Keratinocyte (primary cell): Measurements from ENCODE around the gene TRAF7.

Experiments used
- EZH2 ChIP-seq: IDR thresholded peaks from one replicate; pipeline ENCODE4 v1.6.1; 2012; ENCODE audit warnings: inconsistent platforms, mild to moderate bottlenecking, low read length, moderate library complexity
- TF ChIP-seq, protein P1 (sequence below), 3 experiments: IDR thresholded peaks in 1 of 3; conservative IDR thresholded peaks in 1 of 3; optimal IDR thresholded peaks in 1 of 3; 2 replicates in 2 of 3; 3 replicates in 1 of 3; pipeline versions ENCODE3 to v1.5.1; 2011; ENCODE audit warnings: low read length in 3 of 3, mild to moderate bottlenecking in 3 of 3, moderate library complexity in 2 of 3, control low read depth in 1 of 3, inconsistent platforms in 1 of 3; ENCODE audit not compliant: insufficient read depth in 2 of 3; ENCODE audit errors: extremely low read depth in 1 of 3

DNA sequence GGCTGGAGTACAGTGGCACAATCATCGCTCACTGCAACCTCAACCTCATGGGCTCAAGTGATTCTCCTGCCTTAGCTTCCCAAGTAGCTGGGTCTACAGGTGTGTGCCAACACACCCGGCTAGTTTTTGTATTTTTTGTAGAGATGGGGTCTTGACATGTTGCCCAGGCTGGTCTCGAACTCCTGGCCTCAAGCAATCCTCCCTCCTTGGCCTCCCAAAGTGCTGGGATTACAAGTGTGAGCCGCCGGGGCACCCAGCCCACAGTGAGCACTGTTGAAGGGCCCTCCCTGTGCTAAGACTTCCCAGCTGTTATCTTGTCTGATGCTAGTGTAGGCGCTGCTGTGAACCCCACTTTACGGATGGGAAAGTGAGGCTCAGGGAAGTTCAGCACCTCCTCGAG is 32.8 kb downstream of the TRAF7 start:
- TF ChIP-seq, protein P1, sequence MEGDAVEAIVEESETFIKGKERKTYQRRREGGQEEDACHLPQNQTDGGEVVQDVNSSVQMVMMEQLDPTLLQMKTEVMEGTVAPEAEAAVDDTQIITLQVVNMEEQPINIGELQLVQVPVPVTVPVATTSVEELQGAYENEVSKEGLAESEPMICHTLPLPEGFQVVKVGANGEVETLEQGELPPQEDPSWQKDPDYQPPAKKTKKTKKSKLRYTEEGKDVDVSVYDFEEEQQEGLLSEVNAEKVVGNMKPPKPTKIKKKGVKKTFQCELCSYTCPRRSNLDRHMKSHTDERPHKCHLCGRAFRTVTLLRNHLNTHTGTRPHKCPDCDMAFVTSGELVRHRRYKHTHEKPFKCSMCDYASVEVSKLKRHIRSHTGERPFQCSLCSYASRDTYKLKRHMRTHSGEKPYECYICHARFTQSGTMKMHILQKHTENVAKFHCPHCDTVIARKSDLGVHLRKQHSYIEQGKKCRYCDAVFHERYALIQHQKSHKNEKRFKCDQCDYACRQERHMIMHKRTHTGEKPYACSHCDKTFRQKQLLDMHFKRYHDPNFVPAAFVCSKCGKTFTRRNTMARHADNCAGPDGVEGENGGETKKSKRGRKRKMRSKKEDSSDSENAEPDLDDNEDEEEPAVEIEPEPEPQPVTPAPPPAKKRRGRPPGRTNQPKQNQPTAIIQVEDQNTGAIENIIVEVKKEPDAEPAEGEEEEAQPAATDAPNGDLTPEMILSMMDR (optimal IDR thresholded peaks at IDR 0.05 in 1 of 3, IDR thresholded peaks at IDR 0.05 in 1 of 3, conservative IDR thresholded peaks at IDR 0.05 in 1 of 3; ENCODE audit: extremely low read depth in 1 of 3, insufficient read depth in 2 of 3, low read length in 3 of 3): no peak
- no peak for TF ChIP-seq EZH2
